GM18909 (cell line): ENCODE results near the gene STRN3.

Source experiments
- ATAC-seq: cut with Tn5 transposase; IDR thresholded peaks from one replicate; pipeline ENCODE4 v1.9.1; 2021; ENCODE audit warnings: mild to moderate bottlenecking; ENCODE audit not compliant: unreplicated experiment, poor library complexity

Gene STRN3

DNA sequence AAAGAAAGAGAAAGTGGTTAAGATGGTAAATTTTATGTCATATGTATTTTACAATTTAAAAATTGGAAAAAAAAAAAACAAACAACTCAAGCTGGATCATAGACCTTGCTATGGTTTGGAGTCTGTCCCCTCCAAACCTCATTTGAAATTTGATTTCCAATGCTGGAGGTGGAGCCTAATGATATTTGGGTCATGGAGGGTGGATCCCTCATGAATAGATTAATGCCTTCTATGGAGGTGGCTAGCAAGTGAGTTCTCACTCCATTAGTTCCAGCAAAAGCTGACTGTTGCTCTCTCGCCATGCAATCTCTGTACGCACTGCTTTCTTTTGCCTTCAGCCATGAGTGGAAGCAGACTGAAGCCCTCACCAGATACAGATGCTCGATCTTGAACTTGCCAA is 22.9 kb downstream of the STRN3 start:
- ATAC-seq, result no peak

DNA sequence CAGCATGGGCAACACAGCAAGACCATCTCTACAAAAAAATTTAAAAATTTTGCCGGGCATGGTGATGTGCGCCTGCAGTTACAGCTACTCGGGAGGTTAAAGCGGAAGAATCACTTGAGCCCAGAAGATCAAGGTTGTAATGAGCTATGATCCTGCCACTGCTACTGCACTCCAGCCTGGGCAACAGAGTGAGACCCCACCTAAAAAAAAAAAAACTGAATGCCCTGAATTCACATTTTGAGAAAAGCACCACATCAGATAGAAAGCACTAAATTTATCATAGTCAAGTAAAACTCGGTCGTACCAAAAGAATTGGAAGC is 24.9 kb downstream of the STRN3 start:
- no peak for ATAC-seq

DNA sequence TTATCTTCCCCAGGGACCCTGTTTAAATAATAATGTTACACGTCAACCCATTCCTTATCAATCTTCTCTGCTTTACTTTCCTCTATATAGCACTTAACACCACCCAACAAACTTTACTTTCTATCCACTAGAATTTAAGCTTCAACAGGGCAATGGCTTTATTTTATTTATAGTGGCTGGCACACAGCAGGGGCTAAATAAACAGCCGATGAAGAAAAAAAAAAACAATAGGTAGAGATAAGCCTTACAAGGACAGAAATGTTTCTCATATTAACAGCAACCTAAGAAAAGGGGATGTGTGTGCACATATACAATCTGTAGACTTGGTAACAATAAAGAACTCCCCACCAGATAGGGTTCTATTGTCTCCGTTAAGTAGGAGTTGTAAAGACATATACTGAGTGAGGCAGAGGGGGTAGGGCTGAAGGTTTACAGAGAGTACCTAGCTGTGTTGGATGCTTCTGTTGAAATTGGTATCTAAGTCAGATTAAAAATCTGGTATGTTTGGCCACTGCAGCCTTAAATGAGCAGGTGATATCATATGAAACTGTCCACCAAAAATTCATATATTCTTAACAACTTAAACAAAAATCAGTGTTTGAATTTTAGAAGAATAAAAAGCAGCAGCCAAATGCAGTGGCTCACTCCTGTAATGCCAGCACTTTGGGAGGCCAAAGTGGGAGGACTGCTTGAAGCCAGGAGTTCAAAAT is 25.4 kb downstream of the STRN3 start:
- ATAC-seq, result no peak

DNA sequence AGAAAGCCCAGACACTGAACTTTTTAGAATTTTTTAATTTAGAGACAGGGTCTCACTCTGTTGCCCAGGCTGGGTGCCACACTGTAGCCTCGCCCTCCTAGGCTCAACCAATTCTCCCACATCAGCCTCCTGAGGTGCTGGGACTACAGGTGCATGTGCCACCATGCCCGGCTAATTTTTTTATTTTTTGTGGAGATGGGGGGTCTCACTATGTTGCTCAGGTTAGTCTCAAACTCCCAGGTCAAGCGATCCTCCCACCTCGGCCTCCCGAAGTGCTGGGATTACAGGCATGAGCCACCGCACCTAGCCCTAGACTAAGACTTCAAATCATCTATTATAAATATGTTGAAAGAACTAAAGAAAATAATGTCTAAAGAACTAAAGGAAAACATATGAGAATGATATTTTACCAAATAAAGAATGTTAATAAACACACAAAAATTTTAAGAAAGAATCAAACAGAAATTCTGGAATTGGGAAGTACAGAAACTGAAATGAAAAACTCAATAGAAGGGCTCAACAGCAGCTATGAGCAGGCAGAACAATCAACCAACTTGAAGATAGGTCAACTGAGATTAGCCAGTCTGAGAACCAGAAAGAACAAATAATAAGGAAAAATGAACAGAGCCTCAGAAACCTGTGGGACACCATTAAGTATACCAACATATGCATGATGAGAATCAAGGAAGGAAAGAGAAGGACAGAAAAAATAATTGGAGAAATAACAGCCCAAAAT is 27.0 kb downstream of the STRN3 start:
- no peak for ATAC-seq

DNA sequence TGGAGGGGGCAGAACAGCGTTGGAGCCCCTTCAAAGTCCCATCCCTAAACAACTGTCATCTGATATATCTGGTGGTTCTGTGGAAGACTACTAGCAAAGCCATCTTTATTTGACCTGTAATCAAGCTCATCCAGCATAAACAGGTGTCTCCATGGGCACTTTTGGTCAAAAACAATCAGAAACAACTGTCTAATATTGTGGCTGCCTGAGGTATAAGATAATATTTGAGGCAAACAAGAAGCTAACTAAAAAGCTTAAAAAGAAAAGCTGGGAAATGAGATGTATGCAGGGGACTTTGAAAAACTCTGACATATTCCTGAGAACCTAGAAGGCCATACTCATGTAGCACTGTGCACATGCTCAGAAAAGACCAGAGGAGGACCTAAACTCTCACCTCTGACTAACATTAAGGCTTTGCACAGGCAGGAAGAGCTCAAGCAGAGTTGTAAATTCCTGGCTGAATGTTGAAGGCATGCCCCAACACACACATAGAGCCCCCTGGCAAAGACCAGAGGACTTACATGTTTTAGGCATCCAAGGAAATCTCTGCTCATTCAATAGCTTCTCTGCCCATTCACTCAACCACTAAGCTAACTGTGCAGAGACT is 28.0 kb downstream of the STRN3 start:
- no peak for ATAC-seq

DNA sequence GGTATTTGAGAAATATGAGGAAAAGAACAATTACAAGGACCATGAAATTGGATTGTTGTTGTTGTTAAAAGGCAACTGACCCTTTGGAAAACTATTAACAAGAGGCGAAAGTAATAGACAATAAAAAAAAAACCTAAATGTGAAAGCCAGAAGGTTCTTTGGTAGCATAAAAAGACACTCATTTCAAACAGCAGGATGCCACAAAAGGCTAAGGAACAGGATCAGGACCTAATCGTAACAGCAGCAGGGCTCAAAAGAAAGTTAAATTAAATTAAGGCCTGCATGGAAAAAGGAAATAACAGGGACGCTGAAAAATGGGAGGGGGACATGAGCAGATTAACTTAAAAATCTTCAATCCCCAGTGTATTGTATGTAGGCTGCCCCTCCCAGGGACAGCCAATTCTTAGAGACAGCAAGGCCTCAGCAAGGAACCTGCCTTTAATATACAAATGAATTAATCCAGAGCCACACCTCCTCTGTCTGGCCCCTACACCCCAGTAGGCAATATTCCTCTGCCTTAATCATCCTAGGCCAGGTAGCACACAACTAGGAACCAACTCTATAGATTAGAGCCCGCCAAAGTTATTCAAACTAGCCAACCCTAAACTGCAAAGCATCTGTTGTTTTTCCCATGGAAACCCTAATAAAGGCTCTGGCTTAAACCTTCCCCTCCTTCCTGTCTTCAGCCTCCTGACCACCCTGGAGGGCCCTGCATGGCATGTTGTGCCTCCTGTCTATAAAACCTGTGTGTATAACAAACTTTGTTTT is 29.1 kb downstream of the STRN3 start:
- no peak for ATAC-seq

DNA sequence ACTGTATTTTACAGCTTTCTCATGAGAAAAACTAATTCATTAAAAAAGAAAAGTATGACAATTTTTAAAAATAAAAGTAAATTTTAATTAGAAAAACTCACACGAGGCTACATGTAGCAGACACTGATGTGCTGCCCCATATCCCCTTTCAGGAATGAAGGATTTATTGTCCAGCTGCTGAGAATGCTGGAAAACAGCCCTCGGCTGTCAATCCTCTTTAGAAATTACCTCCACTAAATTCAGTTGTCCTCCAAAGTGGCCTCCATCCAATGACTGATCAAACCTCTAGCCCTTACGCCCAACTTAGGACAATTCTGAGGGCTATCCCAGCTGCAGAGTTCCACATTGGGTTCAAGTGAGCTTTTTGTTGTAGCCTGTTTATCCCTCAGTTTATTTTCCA is 30.5 kb downstream of the STRN3 start:
- ATAC-seq, result no peak

DNA sequence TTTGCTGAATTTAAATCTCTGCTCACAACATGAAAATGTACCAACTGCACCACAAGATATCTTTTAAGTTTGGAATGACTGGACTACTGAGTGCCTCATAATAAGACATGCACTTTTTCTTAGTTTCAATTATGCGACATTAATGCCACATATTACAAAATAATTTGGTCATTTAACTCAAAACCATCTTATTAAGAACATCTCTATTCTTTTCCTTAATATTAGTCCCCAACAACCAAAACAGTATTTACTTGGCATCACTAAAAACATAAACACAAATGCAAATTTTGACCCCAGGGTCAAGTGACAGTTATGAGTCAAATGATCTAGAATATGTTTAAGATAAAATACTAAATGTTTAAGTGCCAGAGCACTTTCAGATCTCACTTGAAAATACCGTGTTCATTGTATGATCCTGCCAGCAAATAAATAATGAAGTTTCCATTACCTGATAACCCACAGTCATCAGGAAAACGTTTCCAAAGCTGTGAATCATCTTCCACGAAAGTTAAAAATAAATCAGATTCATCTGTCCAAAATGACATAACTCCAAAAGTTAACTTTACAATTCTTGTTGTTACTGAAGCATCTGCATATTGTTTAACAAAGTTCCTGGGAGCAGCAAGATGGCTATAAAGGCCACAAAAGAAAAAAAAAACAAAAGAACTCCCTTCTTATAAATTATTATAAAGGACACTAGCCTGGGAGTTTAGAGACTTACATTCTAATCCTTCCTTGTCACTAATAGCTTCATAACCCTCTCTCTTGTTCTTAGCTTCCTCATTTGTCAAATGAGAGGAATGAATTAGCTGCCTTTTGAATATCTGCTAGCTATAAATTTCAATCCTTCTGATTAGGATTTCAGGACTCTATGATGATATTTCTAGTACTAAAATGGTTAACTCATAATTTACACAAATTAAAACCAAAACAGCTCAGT is 31.2 kb downstream of the STRN3 start:
- peak; percentile 69 for ATAC-seq

DNA sequence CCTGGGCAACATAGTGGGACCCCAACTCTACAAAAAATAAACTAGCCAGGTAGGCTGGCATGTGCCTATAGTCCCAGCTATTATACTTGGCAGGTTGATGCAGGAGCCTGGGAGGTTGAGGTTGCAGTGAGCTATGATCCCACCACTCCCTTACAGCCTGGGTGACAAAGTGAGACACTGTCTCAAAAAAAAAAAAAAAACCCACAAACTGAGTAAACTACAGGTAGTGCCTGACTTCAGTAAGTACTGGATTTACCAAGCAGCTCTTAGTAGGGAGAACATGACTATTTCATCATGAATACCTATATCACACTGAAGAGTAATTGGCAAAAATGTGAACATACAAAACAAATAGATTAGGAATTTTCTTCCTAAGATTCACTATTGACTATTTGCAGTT is 33.1 kb downstream of the STRN3 start:
- ATAC-seq, result no peak

DNA sequence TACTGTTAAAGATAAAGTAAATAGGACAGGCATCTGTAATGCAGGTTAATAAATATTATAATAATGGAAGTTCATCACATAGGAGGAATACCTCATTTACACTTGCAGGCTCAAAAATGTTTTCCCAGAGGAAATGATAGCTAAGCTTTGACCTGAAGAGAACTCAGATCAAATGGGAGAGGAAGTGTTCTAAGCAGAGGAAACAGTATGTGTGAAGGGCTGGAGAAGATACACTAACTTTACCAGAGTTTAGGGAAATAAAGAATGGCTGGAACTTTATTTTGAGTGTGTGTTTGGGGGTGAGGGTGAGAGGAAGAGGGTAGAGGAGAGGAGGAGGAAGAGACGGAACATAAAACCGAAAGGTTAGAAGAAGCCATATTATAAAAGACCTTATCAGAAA is 34.8 kb downstream of the STRN3 start:
- ATAC-seq, result no peak

DNA sequence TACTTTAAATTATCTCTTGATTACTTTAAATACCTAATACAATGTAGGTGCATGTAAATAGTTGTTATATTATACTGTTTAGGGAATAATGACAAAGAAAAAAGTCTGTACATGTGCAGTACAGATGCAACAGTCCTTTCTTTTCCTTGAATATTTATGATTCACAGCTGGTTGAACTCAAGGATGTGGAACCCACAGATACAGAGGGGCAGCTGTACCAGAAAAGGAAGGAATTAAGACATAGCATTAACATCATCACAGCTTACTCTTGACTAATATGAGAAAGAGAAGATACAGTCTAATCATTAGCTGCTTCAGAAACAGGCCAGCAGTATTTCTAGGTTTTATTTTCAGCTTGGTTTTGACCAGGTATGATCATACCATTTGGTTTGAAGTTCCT is 35.4 kb downstream of the STRN3 start:
- ATAC-seq, result peak; percentile 29

DNA sequence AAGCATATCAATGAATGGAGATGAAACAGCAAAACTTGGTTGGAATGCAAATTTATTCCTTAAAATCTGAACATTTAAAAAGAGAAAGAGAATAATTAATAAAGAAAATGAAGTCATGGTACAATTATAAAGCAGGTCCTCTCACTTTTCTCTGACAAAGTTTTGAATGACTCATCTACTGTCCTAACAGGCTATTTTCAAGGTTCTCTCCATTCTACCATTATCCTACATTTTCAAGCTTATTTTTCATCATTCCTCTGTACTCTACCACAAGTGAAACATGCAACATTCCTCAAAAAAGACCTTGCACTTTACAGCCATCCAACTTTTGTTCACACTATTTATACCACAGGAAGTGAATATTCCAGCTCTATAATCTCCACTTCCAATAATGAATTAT is 37.7 kb downstream of the STRN3 start:
- no peak for ATAC-seq

DNA sequence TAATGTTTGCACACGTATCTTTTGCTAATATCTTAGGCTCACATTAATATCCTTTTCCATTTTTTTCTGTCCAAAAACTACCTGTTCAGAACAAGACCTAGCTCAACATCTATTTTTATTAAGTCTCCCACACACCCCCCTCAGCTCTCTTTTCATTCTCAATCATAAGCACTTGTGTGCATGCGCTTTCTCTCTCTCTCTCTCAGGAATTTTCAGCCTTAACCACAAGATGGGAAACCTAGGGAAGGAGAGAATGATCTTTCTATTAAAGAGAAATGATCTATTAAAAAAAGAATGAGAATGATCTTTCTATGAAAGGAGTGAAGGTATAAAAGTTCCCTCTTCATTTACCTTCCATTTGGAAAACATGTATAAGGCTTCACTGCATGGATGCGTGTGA is 40.4 kb downstream of the STRN3 start:
- no peak for ATAC-seq

DNA sequence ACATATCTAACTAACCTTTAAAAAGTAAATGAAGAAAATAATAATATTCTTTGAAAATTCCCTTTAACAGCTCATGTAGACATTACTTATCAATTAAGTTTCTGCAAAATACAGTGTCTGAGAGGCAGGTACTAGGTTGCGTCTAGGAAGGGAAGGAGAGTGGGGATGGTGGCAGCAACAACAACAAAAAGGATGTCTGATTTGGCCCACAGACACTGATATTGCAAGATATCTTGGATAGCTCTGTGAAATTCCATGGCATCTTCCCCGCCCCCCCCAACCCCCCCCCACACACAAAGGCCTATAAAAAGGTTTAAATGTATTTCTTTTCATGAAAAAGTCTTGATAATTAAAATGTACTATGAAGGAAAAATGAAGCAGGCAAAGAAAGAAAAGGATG is 42.3 kb downstream of the STRN3 start:
- ATAC-seq, result no peak

DNA sequence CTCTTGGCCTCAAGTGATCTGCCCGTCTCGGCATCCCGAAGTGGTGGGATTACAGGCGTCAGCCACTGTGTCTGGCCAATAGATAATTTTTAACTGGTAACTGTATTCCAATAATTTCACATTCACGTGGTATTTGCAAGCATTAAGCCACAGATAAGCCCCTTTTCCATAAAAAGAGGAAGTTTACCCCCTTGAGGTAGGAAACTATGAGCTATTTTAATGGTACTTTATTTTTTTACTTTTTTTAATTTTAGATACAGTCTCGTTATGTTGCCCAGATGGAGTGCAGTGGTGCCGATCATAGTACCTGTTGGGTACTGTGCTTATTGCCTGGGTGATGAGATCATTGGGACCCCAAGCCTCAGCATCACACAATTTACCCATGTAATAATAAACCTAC is 43.6 kb downstream of the STRN3 start:
- ATAC-seq, result no peak

DNA sequence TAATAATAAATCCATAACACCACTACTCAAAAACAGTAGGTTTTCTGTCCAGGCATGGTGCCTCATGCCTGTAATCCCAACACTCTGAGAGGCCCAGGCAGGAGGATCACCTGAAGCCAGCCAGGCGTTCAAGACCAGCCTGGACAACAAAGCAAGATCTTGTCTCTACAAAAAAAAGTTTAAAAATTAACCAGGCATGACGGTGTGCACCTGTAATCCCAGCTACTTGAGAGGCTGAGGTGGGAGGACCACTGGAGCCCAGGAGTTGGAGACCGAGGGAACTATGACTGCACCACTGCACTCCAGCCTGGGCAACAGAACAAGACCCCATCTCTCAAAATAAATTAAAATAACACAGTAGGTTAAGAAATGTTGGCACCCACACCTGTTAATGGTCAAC is 45.2 kb downstream of the STRN3 start:
- ATAC-seq, result no peak

DNA sequence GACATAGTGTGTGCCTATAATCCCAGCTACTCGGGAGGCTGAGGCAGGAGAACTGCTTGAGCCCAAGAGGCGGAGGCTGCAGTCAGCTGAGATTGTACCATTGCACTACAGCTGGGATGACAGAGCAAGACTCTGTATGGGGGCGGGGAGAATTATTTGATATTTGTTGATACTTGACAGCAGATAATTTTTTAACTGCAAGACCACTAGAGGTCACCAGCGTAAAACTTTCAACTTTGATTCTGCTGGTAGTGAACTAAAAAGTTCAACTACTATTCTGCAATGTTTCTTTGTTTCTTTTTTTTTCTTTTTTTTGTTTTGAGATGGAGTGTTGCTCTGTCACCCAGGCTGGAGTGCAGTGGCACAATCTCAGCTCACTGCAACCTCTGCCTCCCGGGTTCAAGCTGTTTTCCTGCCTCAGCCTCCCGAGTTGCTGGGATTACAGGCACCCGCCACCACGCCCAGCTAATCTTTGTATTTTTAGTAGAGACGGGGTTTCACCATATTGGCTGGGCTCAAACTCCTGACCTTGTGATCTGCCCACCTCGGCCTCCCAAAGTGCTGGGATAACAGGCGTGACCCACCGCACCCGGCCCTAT is 46.0 kb downstream of the STRN3 start:
- peak; percentile 58 for ATAC-seq

DNA sequence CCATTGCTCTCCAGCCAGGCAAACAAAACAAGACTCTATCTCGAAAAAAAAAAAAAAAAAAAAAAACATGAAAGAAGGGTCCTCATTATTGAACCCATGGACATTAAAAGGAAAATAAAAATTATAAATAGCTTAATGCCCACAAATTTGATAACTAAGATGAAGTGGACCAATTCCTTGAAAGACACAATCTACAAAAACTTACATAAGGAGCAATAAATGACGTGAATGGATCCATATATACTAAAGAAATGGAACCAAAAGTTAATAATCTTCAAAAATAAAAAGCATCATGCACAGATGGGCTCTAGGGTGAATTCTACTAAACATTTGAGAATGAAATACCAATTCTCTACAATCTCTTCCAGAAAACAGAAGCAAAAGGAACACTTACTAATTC is 48.4 kb downstream of the STRN3 start:
- ATAC-seq, result no peak

DNA sequence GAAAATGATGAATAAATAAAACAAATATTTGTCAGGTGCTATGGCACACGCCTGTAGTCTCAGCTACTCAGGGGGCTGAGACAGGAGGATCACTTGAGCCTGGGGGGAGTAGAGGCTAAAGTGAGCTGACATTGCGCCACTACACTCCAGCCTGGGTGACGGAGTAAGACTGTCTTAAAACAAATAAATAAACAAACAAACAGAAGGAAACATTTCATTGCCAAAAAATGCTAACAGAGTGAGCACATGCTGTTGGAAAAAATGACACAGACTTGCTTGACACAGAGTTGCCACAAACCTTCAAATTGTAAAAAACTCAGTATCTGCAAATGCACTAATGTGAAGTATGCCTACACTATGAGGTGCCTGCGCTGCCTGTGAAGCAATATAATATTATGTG is 51.6 kb downstream of the STRN3 start:
- ATAC-seq, result no peak
